Measurements from ENCODE around the gene CERS5.

DNA sequence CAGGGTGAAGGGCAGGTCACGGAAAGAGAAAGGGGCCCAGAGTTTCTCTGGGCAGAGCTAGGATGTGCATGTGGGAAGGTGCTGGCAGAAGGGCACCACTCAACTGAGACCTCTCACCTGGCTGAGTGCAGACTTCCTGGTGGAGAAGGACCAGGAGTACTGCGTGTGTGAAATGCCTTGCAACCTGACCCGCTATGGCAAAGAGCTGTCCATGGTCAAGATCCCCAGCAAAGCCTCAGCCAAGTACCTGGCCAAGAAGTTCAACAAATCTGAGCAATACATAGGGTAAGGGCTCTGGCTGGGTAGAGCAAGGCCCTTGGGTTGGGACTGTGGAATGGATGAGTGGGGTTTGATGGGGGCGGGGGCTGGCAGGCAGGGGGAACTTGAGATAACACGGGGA lies 87.4 kb downstream of the CERS5 start:
- TF ChIP-seq, protein P1, sequence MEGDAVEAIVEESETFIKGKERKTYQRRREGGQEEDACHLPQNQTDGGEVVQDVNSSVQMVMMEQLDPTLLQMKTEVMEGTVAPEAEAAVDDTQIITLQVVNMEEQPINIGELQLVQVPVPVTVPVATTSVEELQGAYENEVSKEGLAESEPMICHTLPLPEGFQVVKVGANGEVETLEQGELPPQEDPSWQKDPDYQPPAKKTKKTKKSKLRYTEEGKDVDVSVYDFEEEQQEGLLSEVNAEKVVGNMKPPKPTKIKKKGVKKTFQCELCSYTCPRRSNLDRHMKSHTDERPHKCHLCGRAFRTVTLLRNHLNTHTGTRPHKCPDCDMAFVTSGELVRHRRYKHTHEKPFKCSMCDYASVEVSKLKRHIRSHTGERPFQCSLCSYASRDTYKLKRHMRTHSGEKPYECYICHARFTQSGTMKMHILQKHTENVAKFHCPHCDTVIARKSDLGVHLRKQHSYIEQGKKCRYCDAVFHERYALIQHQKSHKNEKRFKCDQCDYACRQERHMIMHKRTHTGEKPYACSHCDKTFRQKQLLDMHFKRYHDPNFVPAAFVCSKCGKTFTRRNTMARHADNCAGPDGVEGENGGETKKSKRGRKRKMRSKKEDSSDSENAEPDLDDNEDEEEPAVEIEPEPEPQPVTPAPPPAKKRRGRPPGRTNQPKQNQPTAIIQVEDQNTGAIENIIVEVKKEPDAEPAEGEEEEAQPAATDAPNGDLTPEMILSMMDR (IDR thresholded peaks at IDR 0.05): no peak
- no peak for TF ChIP-seq EP300 (IDR thresholded peaks at IDR 0.05)
